SKM-1 treated with dmso at 0.1 percent for 144 hours (cell line): Measurements from ENCODE around the gene DPH1.
"Not testable (repeated sequence)": the region's sequence is repeated elsewhere in the genome, so short reads cannot be mapped to it uniquely, and the experiment has no call there.

ENCODE experiments used
- DNase-seq: peaks from one replicate; lab custom pipeline; 2025; ENCODE audit not compliant: unreplicated experiment; lab: John Stamatoyannopoulos, UW

Gene DPH1

GRCh38 chr17:2008332-2009126 is 21.4 kb upstream of the DPH1 start:
- DNase-seq: no peak

- no peak for DNase-seq
Measured at GRCh38 chr17:2009737-2010136, 20.2 kb upstream of the DPH1 start.

- no peak for DNase-seq
Measured at GRCh38 chr17:2011411-2012371, 18.3 kb upstream of the DPH1 start.

- no peak for DNase-seq
Measured at GRCh38 chr17:2012499-2012898, 17.5 kb upstream of the DPH1 start.

DNA sequence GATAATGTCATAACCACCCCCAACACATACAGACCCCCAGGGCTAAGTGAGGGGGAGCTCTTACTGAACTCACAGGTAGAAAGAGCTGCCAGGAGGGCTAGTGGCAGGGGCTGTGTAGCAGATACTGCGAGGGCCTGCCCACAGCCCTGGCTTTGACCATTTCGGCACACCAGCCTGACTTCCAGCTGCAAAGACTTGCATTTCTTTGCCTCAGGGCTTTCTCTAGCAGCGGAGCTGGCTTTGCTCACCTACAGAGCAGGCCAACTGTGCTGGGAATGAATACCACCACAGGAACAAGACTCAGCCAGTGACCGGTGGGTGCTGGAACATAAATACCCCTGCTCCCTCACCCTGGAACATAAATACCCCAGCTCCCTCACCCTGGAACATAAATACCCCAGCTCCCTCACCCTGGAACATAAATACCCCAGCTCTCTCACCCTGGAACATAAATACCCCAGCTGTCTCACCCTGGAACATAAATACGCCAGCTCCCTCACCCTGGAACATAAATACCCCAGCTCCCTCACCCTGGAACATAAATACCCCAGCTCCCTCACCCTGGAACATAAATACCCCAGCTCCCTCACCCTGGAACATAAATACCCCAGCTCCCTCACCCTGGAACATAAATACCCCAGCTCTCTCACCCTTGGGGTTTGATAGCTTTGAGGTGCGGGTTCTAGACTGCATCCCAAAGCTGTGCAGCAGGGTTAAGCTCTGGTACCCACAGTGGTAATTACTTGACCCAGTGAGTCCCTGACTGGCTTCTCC is 16.5 kb upstream of the DPH1 start:
- not testable (repeated sequence) for DNase-seq

DNA sequence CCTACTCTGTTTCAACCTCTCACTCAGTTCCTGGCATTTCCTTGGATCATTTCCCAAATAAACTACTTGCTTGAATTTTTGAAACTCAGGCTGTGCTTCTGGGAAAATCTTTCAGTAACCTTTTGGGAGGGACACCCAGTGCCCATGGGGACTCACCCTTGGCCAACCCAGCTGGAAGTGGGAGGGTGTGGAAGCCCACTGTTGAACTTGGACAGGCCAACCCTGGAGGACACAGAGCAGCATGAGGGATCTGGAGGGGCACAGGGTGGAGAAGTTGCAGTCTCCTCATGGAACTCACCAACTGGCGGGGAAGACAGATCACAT is 16.0 kb upstream of the DPH1 start:
- no peak for DNase-seq

- DNase-seq: no peak
Measured at GRCh38 chr17:2015314-2015713, 14.6 kb upstream of the DPH1 start.

GRCh38 chr17:2016494-2016893 is 13.5 kb upstream of the DPH1 start:
- no peak for DNase-seq

DNA sequence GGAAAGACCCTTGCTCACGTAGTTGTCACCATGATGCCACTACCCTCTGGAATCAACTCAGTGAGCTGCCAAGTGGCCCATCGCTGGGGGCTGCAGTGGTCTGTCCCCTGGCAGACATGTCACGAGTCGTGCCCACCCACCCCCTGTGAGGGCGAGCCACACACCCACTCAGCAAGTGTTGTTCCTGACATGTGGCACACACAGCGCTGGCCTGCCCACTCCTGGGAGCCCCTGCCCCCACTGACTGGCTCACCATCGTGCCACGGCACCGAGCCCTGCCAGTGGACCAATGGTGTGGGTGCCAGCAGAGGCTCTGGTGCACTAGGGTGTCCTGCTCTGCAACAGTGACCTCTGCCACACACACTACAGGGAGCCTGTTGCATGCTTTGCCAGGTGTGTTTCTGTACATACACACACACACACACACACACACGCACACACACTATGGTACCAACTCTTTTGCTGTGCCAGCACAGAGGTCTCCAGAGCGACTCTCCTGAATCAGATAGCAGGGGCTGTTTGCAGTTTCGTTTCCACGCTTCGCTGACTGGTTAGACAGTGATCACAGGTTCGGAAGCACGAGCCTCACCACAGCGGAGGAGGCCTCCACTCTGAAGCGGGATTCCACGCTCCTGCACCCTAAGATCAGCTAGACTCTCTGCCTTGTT is 12.5 kb upstream of the DPH1 start:
- no peak for DNase-seq

DNA sequence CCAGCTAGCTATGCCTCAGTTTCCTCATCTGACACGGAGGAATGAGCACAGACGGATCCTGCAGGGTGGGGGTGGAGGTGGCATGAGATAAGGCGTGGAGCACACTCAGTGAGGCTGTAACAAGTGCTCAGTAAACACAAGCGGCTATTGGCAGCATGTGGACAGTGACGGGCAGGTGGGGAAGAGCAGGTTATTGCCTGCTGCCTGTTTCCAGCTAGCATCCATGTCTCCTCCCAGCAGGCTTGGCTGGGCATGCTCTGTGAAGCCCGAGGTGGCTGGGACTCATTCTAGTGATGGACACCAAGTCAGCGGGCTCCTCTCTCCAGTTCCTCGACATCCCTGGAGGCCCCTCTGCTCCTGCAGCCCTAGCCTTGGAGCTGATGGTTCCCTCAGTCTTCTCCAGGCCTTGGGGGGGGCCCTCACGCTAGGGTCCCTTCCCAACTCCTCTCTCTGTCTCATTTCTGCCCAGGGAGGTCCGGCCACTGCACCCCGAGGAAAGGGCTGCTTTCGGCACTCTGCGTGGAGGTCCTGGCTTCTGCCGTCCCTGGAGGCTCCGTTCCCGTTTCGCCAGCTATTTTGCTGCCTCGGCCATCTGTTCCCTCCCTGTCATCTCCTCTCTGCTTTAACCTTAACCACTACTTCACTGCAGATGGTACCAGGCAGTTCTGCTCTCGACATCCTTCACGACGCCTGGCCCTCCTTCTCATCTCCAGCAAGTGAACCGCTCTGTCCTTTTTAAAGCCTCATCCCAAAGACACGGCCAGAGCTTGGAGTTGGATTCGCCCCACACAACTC is 11.0 kb upstream of the DPH1 start:
- DNase-seq: no peak

GRCh38 chr17:2019723-2020122 is 10.2 kb upstream of the DPH1 start:
- DNase-seq: no peak

GRCh38 chr17:2020721-2021120 is 9.2 kb upstream of the DPH1 start:
- no peak for DNase-seq

DNA sequence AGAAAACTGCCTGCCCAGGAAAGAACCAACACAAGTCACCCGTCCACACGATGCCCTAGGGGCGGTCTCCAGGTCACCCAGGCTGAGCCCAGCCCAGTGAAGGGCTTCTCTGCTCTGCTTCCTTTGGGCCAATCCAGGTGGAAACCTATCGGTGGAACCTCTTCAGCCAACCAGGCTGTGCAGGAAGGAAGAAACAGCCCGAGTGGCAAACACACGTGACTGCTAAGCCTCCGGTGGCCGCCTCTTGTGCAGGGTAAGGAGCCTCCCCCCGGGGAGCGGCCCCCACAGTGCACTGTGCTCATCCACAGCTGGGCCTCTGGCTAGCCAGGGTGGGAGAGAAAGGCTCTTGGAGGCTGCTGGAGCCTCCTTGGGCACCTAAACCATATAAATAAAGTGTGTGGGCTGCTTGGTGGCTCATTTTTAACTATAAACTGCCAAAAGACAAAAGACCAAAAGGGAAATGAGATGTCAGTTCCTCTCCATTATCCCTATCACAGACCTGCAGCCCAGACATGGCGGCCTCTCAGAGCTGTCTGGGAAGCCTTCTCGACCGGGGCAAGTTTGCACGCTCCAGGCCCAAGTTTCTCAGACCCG is 7.2 kb upstream of the DPH1 start:
- DNase-seq: no peak

GRCh38 chr17:2023256-2023655 is 6.7 kb upstream of the DPH1 start:
- DNase-seq: no peak

DNA sequence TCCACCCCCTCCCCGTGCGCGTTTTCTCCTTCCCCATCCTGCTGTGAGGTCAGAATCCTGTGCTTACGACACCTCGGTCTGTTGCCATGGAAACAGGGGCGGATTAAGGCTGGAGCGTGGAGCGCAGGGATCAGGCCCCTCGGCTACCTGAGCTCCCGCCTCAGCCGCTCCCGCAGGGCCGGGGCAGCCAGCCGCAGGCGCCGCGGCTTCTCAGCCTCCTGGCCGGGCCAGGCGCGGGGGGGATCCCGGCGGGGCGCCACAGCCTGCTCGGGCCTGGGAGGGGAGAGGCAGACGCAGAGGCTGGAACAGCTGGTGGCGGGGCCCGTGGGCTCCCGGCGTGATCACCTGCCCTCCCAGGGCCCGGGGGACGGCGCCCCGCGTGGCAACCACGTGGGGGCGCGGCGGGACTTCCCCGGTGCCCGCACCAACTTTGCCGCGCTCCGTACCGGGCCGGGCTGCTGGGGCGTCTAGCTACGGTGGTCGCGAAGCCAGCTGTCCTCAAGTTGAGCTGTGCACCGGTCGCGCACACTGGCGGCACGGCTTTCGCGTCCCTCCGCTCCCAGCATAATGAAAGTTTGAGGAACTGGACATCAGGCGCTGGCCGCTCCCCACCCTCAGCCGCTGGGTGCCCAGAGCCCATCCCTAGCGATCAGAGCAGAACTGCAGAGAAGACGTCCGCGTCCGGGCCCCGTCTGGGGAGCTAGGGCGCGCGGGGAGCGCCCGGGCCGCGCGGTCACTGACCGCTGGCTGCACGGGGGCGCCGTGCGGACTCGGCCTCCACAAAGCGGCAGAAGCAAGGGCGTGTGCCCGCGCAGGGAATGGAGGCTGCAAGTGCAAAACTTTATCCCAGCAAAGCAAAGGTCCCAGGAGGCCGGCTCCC is 6.0 kb upstream of the DPH1 start:
- DNase-seq: no peak

DNA sequence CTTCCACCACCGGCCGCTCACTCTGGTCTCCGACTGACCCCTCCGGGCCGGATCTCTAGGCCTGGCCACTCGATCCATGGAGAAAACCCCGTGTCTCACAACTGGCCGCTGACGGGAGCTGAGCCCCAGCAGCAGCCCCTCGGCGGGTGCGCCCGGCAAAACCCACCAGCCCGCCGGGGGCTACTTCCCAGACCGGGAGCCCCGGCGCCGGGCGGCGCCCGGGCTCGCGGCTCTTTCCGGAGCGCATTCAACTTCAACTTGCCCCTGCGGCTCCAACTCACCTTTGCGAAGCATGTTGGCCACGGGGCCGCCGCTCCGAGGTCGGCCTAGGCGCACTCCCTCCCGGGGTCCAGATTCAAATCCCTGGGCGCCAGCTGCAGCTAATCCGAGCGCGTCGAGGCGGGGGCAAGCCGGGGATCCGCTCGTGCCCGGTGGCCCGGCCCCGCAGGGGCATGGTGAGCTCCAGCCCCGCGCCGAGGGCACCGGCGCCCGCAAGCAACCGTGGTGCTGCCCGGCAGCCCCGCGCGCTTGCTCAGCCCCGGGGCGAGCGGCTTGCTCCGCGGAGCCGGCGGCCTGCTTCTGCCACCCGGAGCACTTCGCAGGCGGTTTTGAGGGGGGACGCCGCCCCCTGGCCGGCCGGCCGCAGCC is 5.3 kb upstream of the DPH1 start:
- DNase-seq: no peak

DNA sequence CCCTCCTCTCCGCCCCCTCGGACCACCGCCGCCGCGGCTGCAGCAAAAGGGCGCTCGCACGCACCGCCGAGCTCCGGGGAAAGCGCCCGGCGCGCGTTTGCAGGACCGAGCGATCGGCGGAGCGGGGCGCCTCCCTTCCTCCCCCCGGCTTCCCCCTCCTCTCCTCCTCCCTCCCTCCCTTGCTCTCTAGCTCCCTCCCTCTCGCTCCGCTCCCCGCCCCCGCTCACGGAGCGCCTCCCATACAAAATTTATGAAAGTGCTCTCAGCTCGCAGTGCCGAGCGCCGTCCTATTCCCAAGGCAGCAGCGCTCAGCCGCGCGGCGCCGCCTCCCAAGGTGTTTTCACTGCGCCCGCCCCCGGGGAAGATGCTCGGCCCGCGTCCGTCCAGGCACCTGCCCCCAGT is 4.7 kb upstream of the DPH1 start, which contains the start of gene RTN4RL1:
RTN4RL1 (minus strand) TSS at position 115 of the 402 bp plus-strand sequence. CDS start 469 bp downstream, outside the sequence.
- no peak for DNase-seq

- no peak for DNase-seq
Measured at GRCh38 chr17:2025622-2026309, 4.2 kb upstream of the DPH1 start.
